SU-DHL-6 (cell line): ENCODE measurements around the gene GAREM1.

Source experiments
- H2AFZ ChIP-seq: fragments of 200-600 bp; sonication (generic); 2 replicates; pipeline ENCODE4 v1.6.1; 2014; ENCODE audit warnings: low read depth, mild to moderate bottlenecking, moderate library complexity, mixed read lengths, antibody characterized with exemption, low read length; ENCODE audit not compliant: severe bottlenecking
- H3F3A ChIP-seq: fragments of 200-600 bp; shearing (Covaris generic); 2 replicates; pipeline ENCODE4 v1.6.0; 2016; ENCODE audit warnings: antibody characterized with exemption, mild to moderate bottlenecking; ENCODE audit not compliant: insufficient read depth
- H3K27ac ChIP-seq: fragments of 200-600 bp; sonication (generic); 2 replicates; pipeline ENCODE4 v1.5.1; 2016; ENCODE audit warnings: low read depth, mild to moderate bottlenecking, low read length, moderate library complexity, mixed read lengths
- H3K27me3 ChIP-seq: fragments of 200-600 bp; sonication (generic), shearing (Covaris generic); 2 replicates; pipeline ENCODE4 v1.6.0; 2014; ENCODE audit warnings: mild to moderate bottlenecking, low read length
- H3K36me3 ChIP-seq: fragments of 200-600 bp; sonication (generic); 2 replicates; pipeline ENCODE4 v1.6.1; 2014; ENCODE audit warnings: mild to moderate bottlenecking, low read length, mixed read lengths
- H3K4me2 ChIP-seq: fragments of 300-600, 200-600 bp; shearing (Covaris generic), sonication (generic); 2 replicates; pipeline ENCODE4 v1.6.0; 2014; ENCODE audit warnings: low read length, low read depth, mild to moderate bottlenecking; ENCODE audit not compliant: poor library complexity, severe bottlenecking
- H3K4me3 ChIP-seq: fragments of 200-600 bp; sonication (generic); 2 replicates; pipeline ENCODE4 v1.5.1; 2014; ENCODE audit warnings: antibody characterized with exemption, low read length, mild to moderate bottlenecking, mixed read lengths; ENCODE audit not compliant: insufficient read depth, poor library complexity, severe bottlenecking
- H3K79me2 ChIP-seq: fragments of 200-600 bp; sonication (generic); 2 replicates; pipeline ENCODE4 v1.6.1; 2014; ENCODE audit warnings: mild to moderate bottlenecking, low read length, moderate library complexity; ENCODE audit not compliant: insufficient read depth
- H3K9ac ChIP-seq: fragments of 200-600 bp; sonication (generic); 2 replicates; pipeline ENCODE4 v1.7.0; 2014; ENCODE audit warnings: mild to moderate bottlenecking, low read length
- H3K9me2 ChIP-seq: fragments of 200-600 bp; sonication (generic); replicated peaks from 2 replicates; pipeline ENCODE4 v1.6.1; 2014; ENCODE audit warnings: low read length; ENCODE audit not compliant: insufficient read depth
- H3K9me3 ChIP-seq: fragments of 200-600 bp; sonication (generic); 2 replicates; pipeline ENCODE4 v1.6.1; 2014; ENCODE audit warnings: low read length, mixed read lengths; ENCODE audit not compliant: insufficient read depth
- H4K20me1 ChIP-seq: fragments of 200-600 bp; sonication (generic); 2 replicates; pipeline ENCODE4 v1.6.1; 2014; ENCODE audit warnings: low read depth, mild to moderate bottlenecking, antibody characterized with exemption, low read length, moderate library complexity, mixed read lengths
- CTCF ChIP-seq: fragments of 200-600 bp; sonication (generic); IDR thresholded peaks from one replicate; pipeline ENCODE4 v1.5.1; 2017; ENCODE audit warnings: antibody characterized with exemption, mild to moderate bottlenecking, low read length, moderate library complexity; ENCODE audit not compliant: insufficient read depth, poor library complexity, severe bottlenecking
- EZH2phosphoT487 ChIP-seq: fragments of 200-600 bp; sonication (generic), shearing (Covaris generic); conservative IDR thresholded peaks from 2 replicates; pipeline ENCODE4 v1.6.1; 2018; ENCODE audit warnings: mild to moderate bottlenecking, antibody characterized with exemption, low read length, moderate library complexity, mixed read lengths

The GAREM1 gene

GRCh38 chr18:32298171-32298667, 172.5 kb downstream of the GAREM1 start:
- H3K27ac ChIP-seq: no peak overlapping the region
- TF ChIP-seq EZH2phosphoT487: no peak
- no peak for TF ChIP-seq CTCF
- no peak overlapping the region for H3K4me3 ChIP-seq
- no peaks in the 10 kb centered on the region for H3K9me3 ChIP-seq
- no peaks in the 10 kb centered on the region for H4K20me1 ChIP-seq
- no peak overlapping the region for H3K4me2 ChIP-seq
- no peak overlapping the region for H2AFZ ChIP-seq
- no peaks in the 10 kb centered on the region for H3F3A ChIP-seq
- H3K9ac ChIP-seq: no peak overlapping the region
- H3K36me3 ChIP-seq: no peaks in the 10 kb centered on the region
- no peaks in the 10 kb centered on the region for H3K79me2 ChIP-seq
- no peaks in the 10 kb centered on the region for H3K27me3 ChIP-seq
- no peaks in the 10 kb centered on the region for H3K9me2 ChIP-seq

DNA sequence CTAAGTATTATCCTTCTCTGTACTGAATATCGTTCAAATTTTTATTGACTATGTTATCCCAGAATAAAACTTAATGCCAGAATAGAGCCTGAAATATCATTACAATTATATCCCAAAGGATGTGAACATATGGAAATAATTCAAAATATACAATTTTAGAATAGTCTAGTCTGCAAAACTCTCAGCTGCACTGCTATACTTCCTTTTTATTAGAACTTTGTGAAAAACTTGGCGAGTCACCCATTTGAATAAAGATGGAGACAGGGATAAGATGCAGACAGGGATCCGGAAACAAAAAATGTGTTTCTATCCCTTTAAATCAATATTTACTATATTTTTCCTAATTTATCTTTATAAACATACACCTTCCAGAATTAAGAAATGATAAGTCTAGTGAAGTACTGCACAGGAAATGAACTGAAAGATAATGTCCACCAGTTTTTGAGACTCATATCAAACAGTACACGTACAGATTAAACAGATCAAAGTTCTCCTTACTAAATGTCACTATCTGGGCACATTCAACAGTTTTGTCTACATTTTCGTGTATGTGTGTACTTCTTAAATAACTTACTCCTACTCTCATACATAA, 173.0 kb downstream of the GAREM1 start:
- no peak overlapping the region for H3K4me3 ChIP-seq
- H3K36me3 ChIP-seq: no peaks in the 10 kb centered on the region
- H4K20me1 ChIP-seq: no peaks in the 10 kb centered on the region
- H3K9ac ChIP-seq: no peak overlapping the region
- H3K9me2 ChIP-seq: no peaks in the 10 kb centered on the region
- no peak overlapping the region for H2AFZ ChIP-seq
- no peak overlapping the region for H3K4me2 ChIP-seq
- TF ChIP-seq EZH2phosphoT487 (no peak), CTCF (no peak)
- no peaks in the 10 kb centered on the region for H3K9me3 ChIP-seq
- no peak overlapping the region for H3K27ac ChIP-seq
- no peaks in the 10 kb centered on the region for H3K79me2 ChIP-seq
- H3F3A ChIP-seq: no peaks in the 10 kb centered on the region
- H3K27me3 ChIP-seq: no peaks in the 10 kb centered on the region

DNA sequence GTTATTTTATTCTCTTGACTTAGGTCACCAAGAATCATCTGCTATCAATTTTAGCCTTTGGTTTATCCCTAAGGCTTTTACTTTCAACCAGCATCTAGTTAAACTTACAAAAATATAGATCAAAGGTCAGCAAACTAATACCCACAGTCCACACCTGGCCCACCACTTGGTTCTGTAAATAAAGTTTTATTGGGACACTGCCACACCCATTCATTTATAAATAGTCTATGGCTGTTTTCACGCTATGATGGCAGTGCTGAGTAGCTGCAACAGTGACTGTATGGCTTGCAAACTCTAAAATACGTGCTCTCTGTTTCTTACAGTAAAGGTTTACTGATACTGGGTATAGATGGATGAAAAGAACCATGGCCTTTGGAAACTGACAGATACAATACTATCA, 173.8 kb downstream of the GAREM1 start:
- Histone ChIP-seq H3K27ac (no peak overlapping the region), H3K9me3 (no peaks in the 10 kb centered on the region), H3K9ac (no peak overlapping the region), H3K4me2 (no peak overlapping the region), H4K20me1 (no peaks in the 10 kb centered on the region), H3K4me3 (no peak overlapping the region), H3K36me3 (no peaks in the 10 kb centered on the region), H2AFZ (no peak overlapping the region), H3K79me2 (no peaks in the 10 kb centered on the region), H3K9me2 (no peaks in the 10 kb centered on the region), H3F3A (no peaks in the 10 kb centered on the region), H3K27me3 (no peaks in the 10 kb centered on the region)
- TF ChIP-seq CTCF: no peak
- TF ChIP-seq EZH2phosphoT487: no peak
